ENCODE data around the gene MCRIP1.

Gene MCRIP1

DNA sequence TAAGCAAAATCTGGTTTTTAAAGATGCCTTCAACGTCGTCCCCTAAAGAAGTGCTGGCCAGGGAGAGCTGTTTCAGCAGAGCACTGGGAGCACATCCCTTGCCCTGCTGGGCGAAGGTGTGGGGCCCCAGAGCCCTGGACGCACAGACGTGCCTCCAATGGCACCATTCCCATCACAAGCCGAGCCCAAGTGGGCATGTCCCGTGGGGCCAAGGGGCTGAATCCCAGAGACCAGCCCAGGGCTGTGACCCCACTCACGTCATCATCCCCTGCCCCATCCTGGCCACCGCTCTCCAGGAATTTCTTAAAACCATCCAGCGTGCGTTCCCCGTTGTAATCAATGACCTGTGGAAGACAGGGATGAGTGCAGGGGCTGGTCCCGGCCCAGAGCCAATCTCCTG lies 11.8 kb upstream of the MCRIP1 start:
- Histone ChIP-seq H3K36me3 (replicated peaks in 1 of 2; ENCODE audit: control insufficient read depth in 2 of 2, insufficient read depth in 2 of 2, low read length in 2 of 2) (peaks cover 51 to 61% of the 10 kb centered on the region in 2 donors), H2AK5ac (ENCODE audit: low read depth, low read length) (no peak overlapping the region), H3K9ac (ENCODE audit: low read depth, low read length, poor library complexity) (peak overlapping the region; percentile 21), H3K14ac (ENCODE audit: low read length) (no peak overlapping the region), H2BK120ac (ENCODE audit: low read depth, low read length) (no peak overlapping the region), H2AFZ (ENCODE audit: low read length) (no peak overlapping the region), H3K79me1 (ENCODE audit: low read depth, low read length) (peaks cover 7% of the 10 kb centered on the region), H3K4me1 (ENCODE audit: control insufficient read depth in 2 of 2, insufficient read depth in 1 of 2, low read depth in 1 of 2, low read length in 2 of 2) (no peaks in the 10 kb centered on the region), H2BK12ac (ENCODE audit: low read length) (no peak overlapping the region), H4K8ac (ENCODE audit: low read depth, low read length) (no peak overlapping the region), H2BK5ac (ENCODE audit: low read length) (no peak overlapping the region), H3K23ac (ENCODE audit: low read depth, low read length, poor library complexity) (no peak overlapping the region), H3K4ac (ENCODE audit: low read length) (no peak overlapping the region), H3K27ac (replicated peaks; ENCODE audit: low read length) (no peak overlapping the region), H3K9me3 (replicated peaks in 1 of 2; ENCODE audit: control insufficient read depth in 2 of 2, insufficient read depth in 1 of 2, low read depth in 1 of 2, low read length in 2 of 2) (no peaks in the 10 kb centered on the region), H2BK15ac (ENCODE audit: low read length) (no peak overlapping the region), H3K18ac (ENCODE audit: low read length) (no peak overlapping the region), H3K4me3 (ENCODE audit: low read length in 2 of 2) (peak overlapping the region in 1 of 2 donors; percentile 38), H3K4me2 (ENCODE audit: insufficient read depth, low read length, poor library complexity, severe bottlenecking) (no peak overlapping the region), H4K91ac (ENCODE audit: low read depth, low read length, poor library complexity) (no peak overlapping the region), H3K27me3 (ENCODE audit: control insufficient read depth in 3 of 3, insufficient read depth in 3 of 3, low read depth in 1 of 3, low read length in 3 of 3) (no peaks in the 10 kb centered on the region)
- no CpG with 5 or more reads among the region's 13 CpGs for WGBS, 2 donors (ENCODE audit: extremely low coverage in 2 of 2, insufficient read length in 2 of 2, insufficient replicate concordance in 1 of 2)
- DNase-seq (ENCODE audit: low spot score): no peak

DNA sequence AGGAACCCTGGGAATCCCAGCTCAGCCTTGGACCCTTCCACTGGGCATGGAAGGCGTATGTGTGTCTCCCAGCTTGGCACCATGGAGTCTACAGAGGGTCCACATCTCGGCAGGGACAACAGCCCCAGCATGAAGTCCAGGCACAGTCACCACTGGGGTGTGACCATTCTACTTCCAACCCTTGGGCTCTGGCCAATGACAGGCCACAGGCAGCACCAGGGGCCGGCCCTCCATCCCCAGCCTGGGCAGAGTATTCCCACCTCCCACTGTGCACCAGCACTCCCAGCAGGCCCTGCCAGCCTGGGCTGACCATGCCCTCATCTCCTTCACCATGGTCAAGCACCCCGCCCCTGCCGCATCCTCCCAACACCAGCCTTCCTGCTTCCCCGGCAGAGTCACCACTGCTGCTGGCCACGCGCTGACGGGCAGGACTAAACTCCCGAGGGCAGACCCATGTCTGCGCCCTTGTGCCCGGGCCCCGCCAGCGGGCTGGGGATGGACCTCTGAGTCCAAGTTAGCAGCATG lies 11.3 kb upstream of the MCRIP1 start:
- H3K4me1 ChIP-seq (ENCODE audit: control insufficient read depth in 2 of 2, insufficient read depth in 1 of 2, low read depth in 1 of 2, low read length in 2 of 2): no peaks in the 10 kb centered on the region
- H3K27me3 ChIP-seq (ENCODE audit: control insufficient read depth in 3 of 3, insufficient read depth in 3 of 3, low read depth in 1 of 3, low read length in 3 of 3): no peaks in the 10 kb centered on the region
- no peak overlapping the region for H3K14ac ChIP-seq (ENCODE audit: low read length)
- no peak overlapping the region for H2AK5ac ChIP-seq (ENCODE audit: low read depth, low read length)
- no peak overlapping the region for H3K18ac ChIP-seq (ENCODE audit: low read length)
- peaks cover 49 to 58% of the 10 kb centered on the region in 2 donors for H3K36me3 ChIP-seq (replicated peaks in 1 of 2; ENCODE audit: control insufficient read depth in 2 of 2, insufficient read depth in 2 of 2, low read length in 2 of 2)
- peak overlapping the region; percentile 55 for H3K23ac ChIP-seq (ENCODE audit: low read depth, low read length, poor library complexity)
- H2BK12ac ChIP-seq (ENCODE audit: low read length): peak overlapping the region; percentile 22
- no peak overlapping the region for H2BK5ac ChIP-seq (ENCODE audit: low read length)
- no peak overlapping the region for H3K4me2 ChIP-seq (ENCODE audit: insufficient read depth, low read length, poor library complexity, severe bottlenecking)
- H3K9ac ChIP-seq (ENCODE audit: low read depth, low read length, poor library complexity): peak overlapping the region; percentile 70
- H3K27ac ChIP-seq (replicated peaks; ENCODE audit: low read length): no peak overlapping the region
- no peak overlapping the region for H3K4ac ChIP-seq (ENCODE audit: low read length)
- peaks cover 7% of the 10 kb centered on the region for H3K79me1 ChIP-seq (ENCODE audit: low read depth, low read length)
- no peak for DNase-seq (ENCODE audit: low spot score)
- H4K91ac ChIP-seq (ENCODE audit: low read depth, low read length, poor library complexity): no peak overlapping the region
- WGBS, 2 donors (ENCODE audit: extremely low coverage in 2 of 2, insufficient read length in 2 of 2, insufficient replicate concordance in 1 of 2): no CpG with 5 or more reads among the region's 14 CpGs
- peak overlapping the region; percentile 31 for H2BK120ac ChIP-seq (ENCODE audit: low read depth, low read length)
- no peak overlapping the region for H4K8ac ChIP-seq (ENCODE audit: low read depth, low read length)
- no peak overlapping the region for H3K4me3 ChIP-seq (ENCODE audit: low read length in 2 of 2)
- H3K9me3 ChIP-seq (replicated peaks in 1 of 2; ENCODE audit: control insufficient read depth in 2 of 2, insufficient read depth in 1 of 2, low read depth in 1 of 2, low read length in 2 of 2): no peaks in the 10 kb centered on the region
- H2AFZ ChIP-seq (ENCODE audit: low read length): no peak overlapping the region
- H2BK15ac ChIP-seq (ENCODE audit: low read length): no peak overlapping the region

DNA sequence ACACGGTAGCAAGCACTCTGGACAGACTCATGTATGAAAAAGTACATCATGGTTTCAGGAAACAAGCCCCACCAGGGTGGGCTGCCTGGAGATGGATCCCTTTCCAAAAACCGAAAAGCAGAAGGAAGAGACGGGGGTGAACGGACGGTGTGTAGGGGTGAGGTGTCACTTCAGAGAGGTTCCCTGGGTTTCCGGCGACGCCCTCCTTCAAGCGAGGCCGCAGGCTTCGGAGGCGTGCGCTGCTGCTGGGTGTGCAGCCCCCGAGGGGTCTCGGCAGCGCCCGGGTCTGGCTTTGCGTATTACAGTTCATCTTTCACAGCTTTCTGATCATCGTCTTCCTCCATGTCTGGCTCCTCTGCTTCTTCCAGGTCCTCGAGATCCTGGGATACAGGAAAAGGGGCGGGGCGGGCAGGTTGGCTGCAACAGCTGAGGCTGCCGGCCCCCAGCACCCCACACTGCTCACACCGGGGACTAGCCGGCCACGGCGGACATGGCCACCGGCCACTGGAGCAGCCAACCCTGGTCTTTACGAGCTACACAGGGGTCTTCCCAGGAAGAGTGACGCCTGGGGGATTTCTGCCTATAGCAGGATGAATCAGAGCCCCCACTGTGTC lies 10.7 kb upstream of the MCRIP1 start:
- no peak overlapping the region for H4K91ac ChIP-seq (ENCODE audit: low read depth, low read length, poor library complexity)
- H2BK12ac ChIP-seq (ENCODE audit: low read length): peak overlapping the region; percentile 22
- H2AFZ ChIP-seq (ENCODE audit: low read length): no peak overlapping the region
- no CpG with 5 or more reads among the region's 30 CpGs for WGBS, 2 donors (ENCODE audit: extremely low coverage in 2 of 2, insufficient read length in 2 of 2, insufficient replicate concordance in 1 of 2)
- no peaks in the 10 kb centered on the region for H3K27me3 ChIP-seq (ENCODE audit: control insufficient read depth in 3 of 3, insufficient read depth in 3 of 3, low read depth in 1 of 3, low read length in 3 of 3)
- no peaks in the 10 kb centered on the region for H3K9me3 ChIP-seq (replicated peaks in 1 of 2; ENCODE audit: control insufficient read depth in 2 of 2, insufficient read depth in 1 of 2, low read depth in 1 of 2, low read length in 2 of 2)
- H3K4me1 ChIP-seq (ENCODE audit: control insufficient read depth in 2 of 2, insufficient read depth in 1 of 2, low read depth in 1 of 2, low read length in 2 of 2): no peaks in the 10 kb centered on the region
- H3K23ac ChIP-seq (ENCODE audit: low read depth, low read length, poor library complexity): no peak overlapping the region
- H2BK15ac ChIP-seq (ENCODE audit: low read length): no peak overlapping the region
- peak overlapping the region; percentile 31 for H2BK120ac ChIP-seq (ENCODE audit: low read depth, low read length)
- H3K9ac ChIP-seq (ENCODE audit: low read depth, low read length, poor library complexity): peak overlapping the region; percentile 70
- DNase-seq (ENCODE audit: low spot score): no peak
- no peak overlapping the region for H3K4me2 ChIP-seq (ENCODE audit: insufficient read depth, low read length, poor library complexity, severe bottlenecking)
- H3K18ac ChIP-seq (ENCODE audit: low read length): no peak overlapping the region
- H3K27ac ChIP-seq (replicated peaks; ENCODE audit: low read length): no peak overlapping the region
- no peak overlapping the region for H3K4ac ChIP-seq (ENCODE audit: low read length)
- H2BK5ac ChIP-seq (ENCODE audit: low read length): no peak overlapping the region
- peaks cover 49 to 57% of the 10 kb centered on the region in 2 donors for H3K36me3 ChIP-seq (replicated peaks in 1 of 2; ENCODE audit: control insufficient read depth in 2 of 2, insufficient read depth in 2 of 2, low read length in 2 of 2)
- H3K14ac ChIP-seq (ENCODE audit: low read length): no peak overlapping the region
- no peak overlapping the region for H3K4me3 ChIP-seq (ENCODE audit: low read length in 2 of 2)
- H2AK5ac ChIP-seq (ENCODE audit: low read depth, low read length): no peak overlapping the region
- H3K79me1 ChIP-seq (ENCODE audit: low read depth, low read length): peaks cover 7% of the 10 kb centered on the region
- no peak overlapping the region for H4K8ac ChIP-seq (ENCODE audit: low read depth, low read length)

DNA sequence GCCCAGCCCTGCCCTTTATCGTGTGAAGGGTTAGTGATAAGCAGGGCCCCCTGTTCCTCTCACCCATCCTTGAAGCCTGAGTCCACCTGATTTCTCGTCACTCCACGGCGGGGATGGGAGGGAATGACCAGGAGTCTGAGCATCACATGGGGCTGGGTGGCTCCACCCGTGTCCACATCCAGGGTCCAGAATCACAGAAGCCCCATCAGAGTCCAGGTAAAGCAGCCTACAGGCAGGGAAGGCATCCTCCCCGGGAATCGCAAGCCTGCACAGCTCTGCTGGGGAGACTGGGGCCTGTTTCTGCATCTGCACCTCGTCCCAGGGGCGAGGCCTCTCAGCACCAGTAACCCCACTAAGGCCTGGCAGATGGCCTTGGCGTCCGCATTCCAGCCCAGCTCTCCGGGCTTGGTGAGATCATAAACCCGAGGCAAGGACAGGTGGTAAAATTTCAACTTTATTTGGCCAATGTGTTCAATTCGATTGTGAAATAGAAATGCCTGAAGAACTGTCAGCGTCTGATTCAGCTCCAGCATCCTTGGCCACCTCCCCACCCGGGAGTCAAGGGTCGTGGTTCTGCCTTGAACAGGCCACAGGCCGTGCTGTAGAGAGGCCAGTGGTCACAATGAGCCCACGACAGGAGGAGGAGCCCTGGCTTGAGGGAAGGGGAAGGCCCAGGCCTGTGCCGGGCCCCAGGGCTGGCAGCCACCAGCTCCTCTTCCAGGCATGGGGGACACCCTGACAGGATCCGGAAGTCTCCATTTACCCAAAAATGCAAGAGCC lies 9.8 kb upstream of the MCRIP1 start:
- H2AFZ ChIP-seq (ENCODE audit: low read length): no peak overlapping the region
- no peak overlapping the region for H4K91ac ChIP-seq (ENCODE audit: low read depth, low read length, poor library complexity)
- no peak overlapping the region for H3K27ac ChIP-seq (replicated peaks; ENCODE audit: low read length)
- H3K4me2 ChIP-seq (ENCODE audit: insufficient read depth, low read length, poor library complexity, severe bottlenecking): peak overlapping the region; percentile 11
- no peak overlapping the region for H3K14ac ChIP-seq (ENCODE audit: low read length)
- no peak overlapping the region for H2BK120ac ChIP-seq (ENCODE audit: low read depth, low read length)
- H3K4me3 ChIP-seq (ENCODE audit: low read length in 2 of 2): no peak overlapping the region
- no peaks in the 10 kb centered on the region for H3K9me3 ChIP-seq (replicated peaks in 1 of 2; ENCODE audit: control insufficient read depth in 2 of 2, insufficient read depth in 1 of 2, low read depth in 1 of 2, low read length in 2 of 2)
- no peak overlapping the region for H2BK12ac ChIP-seq (ENCODE audit: low read length)
- no peaks in the 10 kb centered on the region for H3K27me3 ChIP-seq (ENCODE audit: control insufficient read depth in 3 of 3, insufficient read depth in 3 of 3, low read depth in 1 of 3, low read length in 3 of 3)
- no peaks in the 10 kb centered on the region for H3K4me1 ChIP-seq (ENCODE audit: control insufficient read depth in 2 of 2, insufficient read depth in 1 of 2, low read depth in 1 of 2, low read length in 2 of 2)
- H3K9ac ChIP-seq (ENCODE audit: low read depth, low read length, poor library complexity): no peak overlapping the region
- no peak for DNase-seq (ENCODE audit: low spot score)
- no peak overlapping the region for H3K4ac ChIP-seq (ENCODE audit: low read length)
- no peak overlapping the region for H3K18ac ChIP-seq (ENCODE audit: low read length)
- peak overlapping the region; percentile 43 for H4K8ac ChIP-seq (ENCODE audit: low read depth, low read length)
- WGBS, 2 donors (ENCODE audit: extremely low coverage in 2 of 2, insufficient read length in 2 of 2, insufficient replicate concordance in 1 of 2): no CpG with 5 or more reads among the region's 21 CpGs
- H2BK5ac ChIP-seq (ENCODE audit: low read length): no peak overlapping the region
- peaks cover 47 to 53% of the 10 kb centered on the region in 2 donors for H3K36me3 ChIP-seq (replicated peaks in 1 of 2; ENCODE audit: control insufficient read depth in 2 of 2, insufficient read depth in 2 of 2, low read length in 2 of 2)
- H2AK5ac ChIP-seq (ENCODE audit: low read depth, low read length): no peak overlapping the region
- H3K23ac ChIP-seq (ENCODE audit: low read depth, low read length, poor library complexity): peak overlapping the region; percentile 89
- no peak overlapping the region for H2BK15ac ChIP-seq (ENCODE audit: low read length)
- H3K79me1 ChIP-seq (ENCODE audit: low read depth, low read length): peaks cover 7% of the 10 kb centered on the region

Data from neuronal stem cell (in vitro differentiated cells).